Activated CD8-positive, alpha-beta T cell treated with anti-CD3 and anti-CD28 coated beads for 36 hours (primary cell): ENCODE measurements around the gene ATP2B2. TPM values are rescaled to one million over a fixed set of nuclear protein-coding genes. Genes with fewer than 3 reads are reported as not detected.

Experiments
- ATAC-seq: fragments of 200-7000 bp; cut with Tn5 transposase; one replicate; pipeline ENCODE4 v1.10.0; 2021; ENCODE audit warnings: mild to moderate bottlenecking, moderate library complexity
- CTCF ChIA-PET: fragments of 350-600 bp; sonication (Branson Sonifier 250); formaldehyde crosslinking; loops from one replicate; lab custom pipeline; 2021; ENCODE audit warnings: antibody characterized with exemption; lab: Charles Lee
- POLR2A ChIA-PET: fragments of 350-600 bp; sonication (Branson Sonifier 250); formaldehyde crosslinking; loops from one replicate; lab custom pipeline; 2021; ENCODE audit warnings: antibody characterized with exemption; lab: Charles Lee
- DNase-seq: peaks from one replicate; pipeline ENCODE4 v3.0.0-alpha.2; 2020
- H3K27ac Mint-ChIP-seq: one replicate; pipeline ENCODE4 v1.8.0; 2021; ENCODE audit warnings: mild to moderate bottlenecking, mixed read lengths
- H3K27me3 Mint-ChIP-seq: one replicate; pipeline ENCODE4 v1.8.0; 2021; ENCODE audit warnings: mixed read lengths
- H3K36me3 Mint-ChIP-seq: one replicate; pipeline ENCODE4 v1.8.0; 2021; ENCODE audit warnings: low read depth, mixed read lengths
- H3K4me1 Mint-ChIP-seq: one replicate; pipeline ENCODE4 v1.8.0; 2021; ENCODE audit warnings: low read depth, mixed read lengths
- H3K4me3 Mint-ChIP-seq: one replicate; pipeline ENCODE4 v1.8.0; 2021; ENCODE audit warnings: mild to moderate bottlenecking, moderate library complexity, mixed read lengths
- H3K9me3 Mint-ChIP-seq: one replicate; pipeline ENCODE4 v1.8.0; 2021; ENCODE audit warnings: mixed read lengths
- intact Hi-C: fragments of 100-400 bp; cut with micrococcal nuclease; formaldehyde crosslinking; loops from one replicate; pipeline ENCODE4 v1.10.0; 2022
- total RNA-seq, 2 experiments: library from RNA; stranded (reverse); gene quantifications; one replicate each; pipeline ENCODE4 v1.2.3, GENCODE V29; 2021
- TF ChIP-seq, protein P1 (sequence below): fragments of 200-600 bp; IDR thresholded peaks from one replicate; pipeline ENCODE4 v1.8.0; 2022; ENCODE audit warnings: antibody characterized with exemption, mild to moderate bottlenecking

Gene ATP2B2
- total RNA-seq, 2 experiments from 2014 or later = not detected

DNA sequence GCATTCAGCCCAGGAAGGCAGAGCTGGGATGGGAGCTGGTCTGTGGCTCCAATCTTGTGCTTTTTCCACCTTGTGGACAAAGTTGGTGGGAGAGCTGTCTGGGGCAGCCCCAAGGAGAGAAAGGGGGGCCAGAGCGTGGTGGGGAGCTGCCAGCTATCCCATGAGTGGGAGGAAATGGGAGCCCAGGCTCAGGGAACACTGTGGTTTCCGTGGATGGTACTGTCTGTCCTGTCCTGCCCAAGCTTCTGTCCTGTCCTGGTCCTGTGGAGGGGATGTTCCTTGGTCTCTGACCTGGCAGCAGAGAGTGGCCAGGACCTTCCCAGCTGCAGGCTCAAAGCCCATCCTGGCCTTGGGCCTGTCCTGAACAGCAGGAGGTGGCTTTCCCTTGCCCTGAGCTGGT lies 111.9 kb downstream of the ATP2B2 start:
- TF ChIP-seq, protein P1, sequence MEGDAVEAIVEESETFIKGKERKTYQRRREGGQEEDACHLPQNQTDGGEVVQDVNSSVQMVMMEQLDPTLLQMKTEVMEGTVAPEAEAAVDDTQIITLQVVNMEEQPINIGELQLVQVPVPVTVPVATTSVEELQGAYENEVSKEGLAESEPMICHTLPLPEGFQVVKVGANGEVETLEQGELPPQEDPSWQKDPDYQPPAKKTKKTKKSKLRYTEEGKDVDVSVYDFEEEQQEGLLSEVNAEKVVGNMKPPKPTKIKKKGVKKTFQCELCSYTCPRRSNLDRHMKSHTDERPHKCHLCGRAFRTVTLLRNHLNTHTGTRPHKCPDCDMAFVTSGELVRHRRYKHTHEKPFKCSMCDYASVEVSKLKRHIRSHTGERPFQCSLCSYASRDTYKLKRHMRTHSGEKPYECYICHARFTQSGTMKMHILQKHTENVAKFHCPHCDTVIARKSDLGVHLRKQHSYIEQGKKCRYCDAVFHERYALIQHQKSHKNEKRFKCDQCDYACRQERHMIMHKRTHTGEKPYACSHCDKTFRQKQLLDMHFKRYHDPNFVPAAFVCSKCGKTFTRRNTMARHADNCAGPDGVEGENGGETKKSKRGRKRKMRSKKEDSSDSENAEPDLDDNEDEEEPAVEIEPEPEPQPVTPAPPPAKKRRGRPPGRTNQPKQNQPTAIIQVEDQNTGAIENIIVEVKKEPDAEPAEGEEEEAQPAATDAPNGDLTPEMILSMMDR = no peak
- intact Hi-C loops = no loop called here
- CTCF ChIA-PET = no interaction called here
- no peak overlapping the region for H3K27ac Mint-ChIP-seq
- POLR2A ChIA-PET = no interaction called here
- peaks cover 5% of the 10 kb centered on the region for H3K9me3 Mint-ChIP-seq
- no peak overlapping the region for H3K4me3 Mint-ChIP-seq
- ATAC-seq = no peak
- no peaks in the 10 kb centered on the region for H3K36me3 Mint-ChIP-seq
- DNase-seq = no peak
- H3K4me1 Mint-ChIP-seq = peaks cover 26% of the 10 kb centered on the region
- no peaks in the 10 kb centered on the region for H3K27me3 Mint-ChIP-seq

GRCh38 chr3:10392906-10393461 lies 112.4 kb downstream of the ATP2B2 start:
- peaks cover 6% of the 10 kb centered on the region for H3K9me3 Mint-ChIP-seq
- ATAC-seq (no peak), DNase-seq (no peak)
- TF ChIP-seq, protein P1 = no peak
- H3K36me3 Mint-ChIP-seq = no peaks in the 10 kb centered on the region
- POLR2A ChIA-PET = no interaction called here
- CTCF ChIA-PET = no interaction called here
- intact Hi-C loops = no loop called here
- no peak overlapping the region for H3K4me3 Mint-ChIP-seq
- no peak overlapping the region for H3K27ac Mint-ChIP-seq
- H3K27me3 Mint-ChIP-seq = no peaks in the 10 kb centered on the region
- H3K4me1 Mint-ChIP-seq = peaks cover 27% of the 10 kb centered on the region

GRCh38 chr3:10392244-10392643 lies 113.1 kb downstream of the ATP2B2 start:
- DNase-seq = no peak
- Mint-ChIP-seq H3K27me3 (no peaks in the 10 kb centered on the region), H3K4me3 (no peak overlapping the region), H3K36me3 (no peaks in the 10 kb centered on the region), H3K9me3 (peaks cover 9% of the 10 kb centered on the region), H3K27ac (no peak overlapping the region), H3K4me1 (peaks cover 27% of the 10 kb centered on the region)
- intact Hi-C loops = no loop called here
- CTCF ChIA-PET = no interaction called here
- ATAC-seq = no peak
- TF ChIP-seq, protein P1 = no peak
- POLR2A ChIA-PET = no interaction called here

DNA sequence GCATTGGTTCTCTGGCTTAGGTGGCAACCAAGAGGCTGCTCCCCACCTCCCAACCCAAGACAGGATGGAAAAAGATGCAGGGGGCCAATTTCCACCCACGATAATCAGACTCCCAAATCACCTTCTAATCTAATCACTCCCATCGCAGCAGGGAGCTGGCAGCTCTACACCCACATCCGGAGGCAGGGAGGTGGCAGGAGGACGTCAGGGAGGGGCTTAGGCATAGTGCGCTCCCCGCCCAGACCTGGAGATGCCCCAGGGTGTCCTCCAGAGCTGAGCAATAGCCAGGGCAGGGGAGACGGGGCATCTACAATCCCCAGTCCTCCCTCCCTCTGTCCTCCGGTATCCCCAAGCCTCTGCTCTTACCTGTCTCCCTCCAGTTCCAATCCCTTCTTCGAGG lies 114.0 kb downstream of the ATP2B2 start:
- Mint-ChIP-seq H3K4me3 (no peak overlapping the region), H3K27me3 (no peaks in the 10 kb centered on the region), H3K27ac (no peak overlapping the region), H3K9me3 (peaks cover 9% of the 10 kb centered on the region), H3K4me1 (peaks cover 24% of the 10 kb centered on the region), H3K36me3 (no peaks in the 10 kb centered on the region)
- ChIA-PET CTCF (interaction anchor here (1.1 kb wide), 1 partner anchor 27 kb away, joined by 3 read pairs; no protein-coding TSS in a partner anchor), POLR2A (no interaction called here)
- intact Hi-C loops = no loop called here
- TF ChIP-seq, protein P1 = no peak
- DNase-seq (no peak), ATAC-seq (no peak)

DNA sequence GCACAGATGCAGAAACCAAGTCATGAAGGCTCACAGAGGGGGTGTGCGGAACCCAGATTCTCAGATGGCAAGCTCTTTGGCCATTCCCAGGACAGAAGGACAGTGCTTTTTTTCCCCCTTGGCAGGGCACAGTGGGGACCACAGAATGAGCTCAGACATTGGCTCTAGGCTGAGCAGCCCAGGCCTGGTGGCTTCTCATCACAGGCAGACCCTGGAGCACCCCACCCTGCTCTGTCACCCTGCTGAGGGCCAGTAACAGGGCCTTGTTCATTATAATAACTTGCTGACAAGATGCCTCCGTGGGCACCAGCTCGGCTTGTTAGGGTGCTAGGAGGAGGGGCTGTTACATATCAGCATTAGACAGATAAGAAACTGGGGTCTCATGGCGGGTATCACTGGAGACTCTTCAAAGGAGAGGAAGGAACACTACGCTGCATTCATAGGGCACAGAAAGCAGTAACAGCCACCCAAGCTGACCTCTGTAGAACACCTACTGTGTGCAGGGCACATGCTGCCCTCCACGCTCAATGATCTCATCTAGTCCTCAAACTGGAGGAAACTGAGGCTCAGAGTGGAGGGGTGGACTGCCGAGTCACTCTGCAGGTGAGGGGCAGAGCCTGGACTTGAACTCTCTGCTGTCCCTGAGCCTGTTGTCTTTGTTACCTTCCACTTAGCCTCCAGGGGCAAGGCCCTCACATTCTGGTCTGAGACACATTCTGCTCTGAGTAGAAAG lies 114.6 kb downstream of the ATP2B2 start:
- intact Hi-C loops = no loop called here
- Mint-ChIP-seq H3K9me3 (peaks cover 9% of the 10 kb centered on the region), H3K4me1 (peaks cover 19% of the 10 kb centered on the region), H3K27ac (no peak overlapping the region), H3K27me3 (no peaks in the 10 kb centered on the region), H3K4me3 (no peak overlapping the region), H3K36me3 (no peaks in the 10 kb centered on the region)
- ATAC-seq = no peak
- ChIA-PET CTCF (interaction anchor here (1.1 to 1.8 kb wide), 2 partner anchors 28 to 47 kb away, joined by 3 to 4 read pairs; no protein-coding TSS in a partner anchor), POLR2A (no interaction called here)
- TF ChIP-seq, protein P1 = no peak
- DNase-seq = no peak
